DND-41 (cell line): ENCODE measurements around the gene OLFML2A.

ENCODE experiments used
- CTCF ChIP-seq: IDR thresholded peaks from 2 replicates; pipeline ENCODE4 v1.5.1; 2012; ENCODE audit warnings: borderline replicate concordance, low read length, moderate library complexity, mild to moderate bottlenecking; ENCODE audit not compliant: poor library complexity, severe bottlenecking; ENCODE audit errors: extremely low read depth
- EZH2 ChIP-seq: IDR thresholded peaks from 3 replicates; pipeline ENCODE4 v1.6.1; 2012; ENCODE audit warnings: borderline replicate concordance, low read depth, mild to moderate bottlenecking, moderate library complexity, low read length, inconsistent platforms; ENCODE audit not compliant: severe bottlenecking

- TF ChIP-seq EZH2 (no peak), CTCF (no peak)
Observed at GRCh38 chr9:124818431-124819281, 41.7 kb downstream of the OLFML2A start.
